Mucosa of descending colon (tissue), 3 donors: ENCODE measurements around the gene PRRC2B. TPM values are rescaled to one million over a fixed set of nuclear protein-coding genes. Genes with fewer than 3 reads are reported as not detected.

Experiments
- ATAC-seq: fragments of 200-7000 bp; cut with Tn5 transposase; one replicate; pipeline ENCODE4 v1.9.1; 2020; ENCODE audit warnings: mild to moderate bottlenecking, moderate library complexity
- DNase-seq, 3 donors: peaks; one replicate each; pipeline ENCODE4 v3.0.0-alpha.2; 2020
- H3K36me3 ChIP-seq: fragments of 200-600 bp; one replicate; pipeline ENCODE4 v1.8.0; 2021; ENCODE audit warnings: low read depth, mild to moderate bottlenecking
- H3K4me1 ChIP-seq: fragments of 200-600 bp; one replicate; pipeline ENCODE4 v1.8.0; 2021; ENCODE audit warnings: low read depth, mild to moderate bottlenecking
- H3K4me3 ChIP-seq: fragments of 200-600 bp; one replicate; pipeline ENCODE4 v1.8.0; 2021; ENCODE audit warnings: mild to moderate bottlenecking
- H3K9me3 ChIP-seq: fragments of 200-600 bp; one replicate; pipeline ENCODE4 v1.8.0; 2021; ENCODE audit warnings: mild to moderate bottlenecking
- CTCF ChIP-seq: fragments of 200-600 bp; IDR thresholded peaks from one replicate; pipeline ENCODE4 v1.8.0; 2022; ENCODE audit warnings: antibody characterized with exemption, mild to moderate bottlenecking
- intact Hi-C, 2 donors: fragments of 100-400 bp; cut with DNase I in 1 of 2; cut with micrococcal nuclease in 1 of 2; formaldehyde crosslinking; loops; one replicate each; pipeline versions ENCODE4 v1.11.0 to v1.11.1; 2022; cut with DNase I, micrococcal nuclease
- total RNA-seq, 3 donors: library from RNA; stranded (reverse); fragmentation: NEBNext Ultra II Directional in 2 of 3; extraction: Animal tissue kit (Norgen Biotek cat#: 25700) in 2 of 3; gene quantifications; one replicate each; pipeline versions ENCODE4 v1.2.1 to v1.2.4, GENCODE V29; 2021 to 2023
- donor health status: DM: no; HTN: no; CAD: no; lungs with moderate emphysema.
- donor health status: DM: no; HTN: no; CAD: no.
- donor health status: DM: no; HTN: yes; CAD: no.

Gene PRRC2B
- total RNA-seq, 3 donors from 2014 or later = 105 to 175 (median 113) TPM

- ATAC-seq (no peak), DNase-seq (peak in 1 of 3 donors; percentile 3)
- TF ChIP-seq CTCF = no peak
- Histone ChIP-seq H3K9me3 (no peaks in the 10 kb centered on the region), H3K36me3 (peaks cover 37% of the 10 kb centered on the region), H3K4me1 (no peaks in the 10 kb centered on the region), H3K4me3 (no peak overlapping the region)
- intact Hi-C loops = loop anchor here in 1 of 2 donors (10.0 kb wide), 1 partner anchor 129 kb away; no protein-coding TSS in a partner anchor
Measured at GRCh38 chr9:131483319-131484050, 89.6 kb downstream of the PRRC2B start.

- no peaks in the 10 kb centered on the region for H3K9me3 ChIP-seq
- H3K4me3 ChIP-seq = no peak overlapping the region
- DNase-seq (peak in 1 of 3 donors; percentile 1), ATAC-seq (no peak)
- no peak for TF ChIP-seq CTCF
- H3K4me1 ChIP-seq = no peaks in the 10 kb centered on the region
- intact Hi-C loops = loop anchor here in 1 of 2 donors (10.0 kb wide), 1 partner anchor 129 kb away; no protein-coding TSS in a partner anchor
- H3K36me3 ChIP-seq = peaks cover 42% of the 10 kb centered on the region
Measured at GRCh38 chr9:131484051-131484445, 90.2 kb downstream of the PRRC2B start.

GRCh38 chr9:131484560-131485185 lies 90.8 kb downstream of the PRRC2B start:
- peak in 1 of 3 donors; percentile 8 for DNase-seq
- intact Hi-C loops = loop anchor here in 1 of 2 donors (10.0 kb wide), 1 partner anchor 130 kb away; no protein-coding TSS in a partner anchor
- H3K36me3 ChIP-seq = peaks cover 44% of the 10 kb centered on the region
- TF ChIP-seq CTCF = no peak
- ATAC-seq = no peak
- no peak overlapping the region for H3K4me3 ChIP-seq
- no peaks in the 10 kb centered on the region for H3K9me3 ChIP-seq
- H3K4me1 ChIP-seq = no peaks in the 10 kb centered on the region

- H3K4me3 ChIP-seq = no peak overlapping the region
- no peaks in the 10 kb centered on the region for H3K4me1 ChIP-seq
- peaks cover 44% of the 10 kb centered on the region for H3K36me3 ChIP-seq
- no peak for TF ChIP-seq CTCF
- no peak for DNase-seq
- ATAC-seq = no peak
- H3K9me3 ChIP-seq = no peaks in the 10 kb centered on the region
- intact Hi-C loops = loop anchor here in 1 of 2 donors (10.0 kb wide), 1 partner anchor 130 kb away; no protein-coding TSS in a partner anchor
Measured at GRCh38 chr9:131485206-131485605, 91.3 kb downstream of the PRRC2B start.

GRCh38 chr9:131485728-131486422 lies 92.0 kb downstream of the PRRC2B start:
- H3K4me3 ChIP-seq = no peak overlapping the region
- peaks cover 47% of the 10 kb centered on the region for H3K36me3 ChIP-seq
- no peak for TF ChIP-seq CTCF
- no peaks in the 10 kb centered on the region for H3K4me1 ChIP-seq
- intact Hi-C loops = loop anchor here in 1 of 2 donors (10.0 kb wide), 1 partner anchor 131 kb away; no protein-coding TSS in a partner anchor
- ATAC-seq = no peak
- DNase-seq = no peak
- no peaks in the 10 kb centered on the region for H3K9me3 ChIP-seq
